ENCODE measurements around the gene CUL4A.

Gene CUL4A

GRCh38 chr13:113171250-113172125, 37.9 kb upstream of the CUL4A start:
- peaks cover 11% of the 10 kb centered on the region for H3K4me1 Mint-ChIP-seq
- H3K36me3 Mint-ChIP-seq (ENCODE audit: low read depth): peaks cover 46% of the 10 kb centered on the region
- H3K9me3 Mint-ChIP-seq: no peaks in the 10 kb centered on the region
- H3K27me3 Mint-ChIP-seq: no peaks in the 10 kb centered on the region
- H3K4me3 Mint-ChIP-seq: no peak overlapping the region
- ATAC-seq (no peak), DNase-seq (no peak)
- H3K27ac Mint-ChIP-seq: no peak overlapping the region

GRCh38 chr13:113172419-113172926, 36.9 kb upstream of the CUL4A start:
- no peak for DNase-seq
- no peak overlapping the region for H3K27ac Mint-ChIP-seq
- no peaks in the 10 kb centered on the region for H3K9me3 Mint-ChIP-seq
- peaks cover 9% of the 10 kb centered on the region for H3K4me1 Mint-ChIP-seq
- ATAC-seq: no peak
- H3K27me3 Mint-ChIP-seq: no peaks in the 10 kb centered on the region
- peaks cover 42% of the 10 kb centered on the region for H3K36me3 Mint-ChIP-seq (ENCODE audit: low read depth)
- no peak overlapping the region for H3K4me3 Mint-ChIP-seq

DNA sequence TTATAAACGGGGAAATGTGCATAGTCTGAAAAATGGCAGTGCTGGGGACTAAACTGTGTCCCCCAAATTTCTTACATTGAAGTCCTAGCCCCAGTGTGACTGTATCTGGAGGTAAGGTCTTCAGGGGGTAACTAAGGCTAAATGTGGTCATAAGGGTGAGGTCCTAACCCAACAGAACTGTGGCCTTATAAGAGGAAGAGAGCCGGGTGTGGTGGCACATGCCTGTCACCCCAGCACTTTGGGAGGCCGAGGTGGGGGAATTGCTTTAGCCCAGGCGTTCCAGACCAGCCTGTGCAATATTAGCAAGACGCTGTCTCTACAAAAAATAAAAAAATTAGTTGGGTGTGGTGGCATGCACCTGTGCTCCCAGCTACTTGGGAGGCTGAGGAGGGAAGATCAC, 33.1 kb upstream of the CUL4A start:
- no peaks in the 10 kb centered on the region for H3K27me3 Mint-ChIP-seq
- no peak overlapping the region for H3K4me3 Mint-ChIP-seq
- H3K4me1 Mint-ChIP-seq: peaks cover 10% of the 10 kb centered on the region
- ATAC-seq (peak; percentile 70), DNase-seq (peak; percentile 44)
- H3K9me3 Mint-ChIP-seq: no peaks in the 10 kb centered on the region
- H3K27ac Mint-ChIP-seq: peak overlapping the region; percentile 68
- peaks cover 47% of the 10 kb centered on the region for H3K36me3 Mint-ChIP-seq (ENCODE audit: low read depth)

- ATAC-seq (no peak), DNase-seq (no peak)
- no peak overlapping the region for H3K4me3 Mint-ChIP-seq
- H3K27me3 Mint-ChIP-seq: no peaks in the 10 kb centered on the region
- H3K4me1 Mint-ChIP-seq: peaks cover 10% of the 10 kb centered on the region
- H3K27ac Mint-ChIP-seq: no peak overlapping the region
- peaks cover 52% of the 10 kb centered on the region for H3K36me3 Mint-ChIP-seq (ENCODE audit: low read depth)
- H3K9me3 Mint-ChIP-seq: no peaks in the 10 kb centered on the region
Observed at GRCh38 chr13:113176822-113177221, 32.6 kb upstream of the CUL4A start.

GRCh38 chr13:113178070-113178895, 31.1 kb upstream of the CUL4A start:
- no peak for ATAC-seq
- Mint-ChIP-seq H3K9me3 (no peaks in the 10 kb centered on the region), H3K27me3 (no peaks in the 10 kb centered on the region), H3K4me3 (no peak overlapping the region), H3K36me3 (ENCODE audit: low read depth) (peaks cover 61% of the 10 kb centered on the region), H3K4me1 (peaks cover 10% of the 10 kb centered on the region), H3K27ac (no peak overlapping the region)
- no peak for DNase-seq

GRCh38 chr13:113178896-113179167, 30.6 kb upstream of the CUL4A start:
- Mint-ChIP-seq H3K27ac (no peak overlapping the region), H3K4me3 (no peak overlapping the region), H3K4me1 (peaks cover 12% of the 10 kb centered on the region), H3K27me3 (no peaks in the 10 kb centered on the region), H3K36me3 (ENCODE audit: low read depth) (peaks cover 67% of the 10 kb centered on the region), H3K9me3 (no peaks in the 10 kb centered on the region)
- DNase-seq: no peak
- ATAC-seq: no peak

- H3K4me3 Mint-ChIP-seq: no peak overlapping the region
- H3K4me1 Mint-ChIP-seq: peaks cover 15% of the 10 kb centered on the region
- DNase-seq (no peak), ATAC-seq (no peak)
- no peaks in the 10 kb centered on the region for H3K9me3 Mint-ChIP-seq
- H3K36me3 Mint-ChIP-seq (ENCODE audit: low read depth): peaks cover 63% of the 10 kb centered on the region
- H3K27ac Mint-ChIP-seq: no peak overlapping the region
- no peaks in the 10 kb centered on the region for H3K27me3 Mint-ChIP-seq
Observed at GRCh38 chr13:113179374-113180230, 29.8 kb upstream of the CUL4A start.

- H3K27ac Mint-ChIP-seq: no peak overlapping the region
- H3K4me3 Mint-ChIP-seq: no peak overlapping the region
- H3K36me3 Mint-ChIP-seq (ENCODE audit: low read depth): peaks cover 64% of the 10 kb centered on the region
- H3K9me3 Mint-ChIP-seq: no peaks in the 10 kb centered on the region
- no peaks in the 10 kb centered on the region for H3K27me3 Mint-ChIP-seq
- H3K4me1 Mint-ChIP-seq: peaks cover 28% of the 10 kb centered on the region
- no peak for ATAC-seq
- no peak for DNase-seq
Observed at GRCh38 chr13:113182046-113182445, 27.4 kb upstream of the CUL4A start.

GRCh38 chr13:113183450-113184129, 25.8 kb upstream of the CUL4A start:
- H3K9me3 Mint-ChIP-seq: no peaks in the 10 kb centered on the region
- peak overlapping the region; percentile 6 for H3K4me3 Mint-ChIP-seq
- no peaks in the 10 kb centered on the region for H3K27me3 Mint-ChIP-seq
- peaks cover 35% of the 10 kb centered on the region for H3K4me1 Mint-ChIP-seq
- DNase-seq (no peak), ATAC-seq (no peak)
- H3K36me3 Mint-ChIP-seq (ENCODE audit: low read depth): peaks cover 70% of the 10 kb centered on the region
- no peak overlapping the region for H3K27ac Mint-ChIP-seq

GRCh38 chr13:113184568-113185440, 24.6 kb upstream of the CUL4A start:
- Mint-ChIP-seq H3K4me3 (peak overlapping the region; percentile 51), H3K27ac (peak overlapping the region; percentile 59), H3K4me1 (peaks cover 38% of the 10 kb centered on the region), H3K36me3 (ENCODE audit: low read depth) (peaks cover 72% of the 10 kb centered on the region), H3K27me3 (no peaks in the 10 kb centered on the region), H3K9me3 (no peaks in the 10 kb centered on the region)
- DNase-seq (no peak), ATAC-seq (no peak)

DNA sequence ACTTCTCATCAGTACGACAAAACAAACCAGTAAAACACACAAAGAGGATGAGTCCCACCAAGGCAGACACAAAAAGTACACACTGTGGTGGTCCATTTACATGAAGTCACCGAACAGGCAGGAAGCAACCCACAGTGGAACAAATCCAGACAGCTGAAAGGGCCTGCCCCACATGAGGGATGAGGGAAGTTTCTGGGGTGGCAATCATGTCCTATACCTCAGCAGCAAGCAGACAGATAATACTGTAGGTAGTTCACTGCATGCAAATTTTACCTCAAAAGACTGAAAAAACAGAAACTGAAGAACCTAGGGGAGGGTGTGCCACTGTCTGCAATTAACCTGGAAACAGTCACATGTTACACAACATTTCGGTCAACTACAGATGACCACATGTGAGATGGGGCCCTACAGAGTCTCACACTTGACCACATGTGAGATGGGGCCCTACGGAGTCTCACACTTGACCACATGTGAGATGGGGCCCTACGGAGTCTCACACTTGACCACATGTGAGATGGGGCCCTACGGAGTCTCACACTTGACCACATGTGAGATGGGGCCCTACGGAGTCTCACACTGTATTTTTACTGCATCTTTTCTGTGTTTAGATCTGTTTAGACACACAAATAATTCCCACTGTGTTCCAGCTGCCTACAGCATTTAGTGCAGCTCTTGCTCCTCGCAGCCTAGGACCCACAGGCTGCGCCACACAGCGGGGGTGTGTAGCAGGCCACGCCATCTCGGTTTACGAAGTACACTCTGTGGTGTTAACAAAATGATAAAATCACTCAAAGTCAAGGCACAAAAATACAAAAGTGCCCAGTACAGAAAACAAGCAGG, 23.1 kb upstream of the CUL4A start:
- Mint-ChIP-seq H3K4me3 (peak overlapping the region; percentile 42), H3K27ac (peak overlapping the region; percentile 57), H3K36me3 (ENCODE audit: low read depth) (peaks cover 67% of the 10 kb centered on the region), H3K9me3 (no peaks in the 10 kb centered on the region), H3K4me1 (peaks cover 38% of the 10 kb centered on the region), H3K27me3 (no peaks in the 10 kb centered on the region)
- DNase-seq (no peak), ATAC-seq (peak; percentile 73)

DNA sequence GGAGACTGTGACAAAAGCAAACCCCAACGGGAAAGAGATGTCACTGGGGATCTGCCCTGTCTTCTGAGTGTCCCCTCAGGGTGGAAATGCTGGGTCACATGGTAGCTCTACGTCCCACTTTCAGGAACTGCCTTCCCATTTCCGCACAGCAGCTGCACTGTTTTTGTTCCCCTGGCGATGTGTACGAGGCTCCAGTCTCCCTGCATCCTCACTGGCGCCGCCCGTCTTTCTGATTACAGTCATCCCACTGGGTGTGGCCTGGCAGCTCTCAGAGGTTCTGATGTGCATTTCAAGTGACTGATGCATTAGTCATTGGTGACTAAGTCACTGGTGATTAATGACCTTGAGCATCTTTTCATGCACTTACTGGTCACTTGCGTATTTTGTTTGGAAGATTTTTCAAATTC, 22.1 kb upstream of the CUL4A start:
- H3K4me1 Mint-ChIP-seq: peaks cover 38% of the 10 kb centered on the region
- H3K36me3 Mint-ChIP-seq (ENCODE audit: low read depth): peaks cover 57% of the 10 kb centered on the region
- no peaks in the 10 kb centered on the region for H3K27me3 Mint-ChIP-seq
- peak overlapping the region; percentile 40 for H3K27ac Mint-ChIP-seq
- DNase-seq: peak; percentile 69
- no peak overlapping the region for H3K4me3 Mint-ChIP-seq
- no peaks in the 10 kb centered on the region for H3K9me3 Mint-ChIP-seq
- peak; percentile 92 for ATAC-seq

All from activated naive CD8-positive, alpha-beta T cell treated with anti-CD3 and anti-CD28 coated beads, Interleukin-2, amount 50 U/mL, for 24 hours (primary cell).